Gastroesophageal sphincter (tissue), 3 donors: ENCODE measurements around the gene APLP1.

ENCODE experiments used
- EP300 ChIP-seq: sonication (generic); formaldehyde crosslinking; IDR thresholded peaks from one replicate; pipeline ENCODE4 v1.6.1; 2017; ENCODE audit warnings: antibody characterized with exemption, mild to moderate bottlenecking
- POLR2A ChIP-seq, 2 donors: fragments of 450-650 bp; IDR thresholded peaks; one replicate each; pipeline ENCODE4 v1.6.1; 2017; ENCODE audit warnings: antibody characterized with exemption in 2 of 2, mild to moderate bottlenecking in 2 of 2, moderate library complexity in 1 of 2
- POLR2AphosphoS5 ChIP-seq: sonication (generic); formaldehyde crosslinking; IDR thresholded peaks from one replicate; pipeline ENCODE4 v1.6.1; 2017; ENCODE audit warnings: antibody characterized with exemption
- TF ChIP-seq, protein P1 (sequence below), 4 experiments: fragments of 200-600 bp in 2 of 4; fragments of 450-650 bp in 2 of 4; sonication (generic) in 1 of 4; IDR thresholded peaks; one replicate each; pipeline ENCODE4 v1.5.1; 2017 to 2019; ENCODE audit warnings: antibody characterized with exemption in 4 of 4, mild to moderate bottlenecking in 2 of 4, moderate library complexity in 2 of 4

DNA sequence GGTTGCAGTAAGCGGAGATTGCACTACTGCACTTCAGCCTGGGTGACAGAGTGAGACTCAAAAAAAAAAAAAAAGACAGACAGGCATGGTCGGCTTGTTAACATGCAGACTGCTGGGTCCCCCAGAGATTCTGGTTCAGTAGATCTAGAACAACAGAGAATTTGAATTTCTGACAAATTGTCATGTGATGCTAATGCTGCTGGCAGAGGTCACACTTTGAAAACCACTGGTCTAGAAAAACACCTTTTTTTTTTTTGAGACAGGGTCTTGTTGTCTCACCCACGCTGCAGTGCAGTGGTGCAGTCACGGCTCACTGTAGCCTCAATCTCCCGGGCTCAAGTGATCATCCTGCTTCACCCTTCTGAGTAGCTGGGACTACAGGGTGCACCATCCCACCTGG lies 60.1 kb downstream of the APLP1 start:
- TF ChIP-seq EP300 (no peak), POLR2A (IDR thresholded peaks at IDR 0.05) (no peak), POLR2AphosphoS5 (no peak)
- TF ChIP-seq, protein P1, sequence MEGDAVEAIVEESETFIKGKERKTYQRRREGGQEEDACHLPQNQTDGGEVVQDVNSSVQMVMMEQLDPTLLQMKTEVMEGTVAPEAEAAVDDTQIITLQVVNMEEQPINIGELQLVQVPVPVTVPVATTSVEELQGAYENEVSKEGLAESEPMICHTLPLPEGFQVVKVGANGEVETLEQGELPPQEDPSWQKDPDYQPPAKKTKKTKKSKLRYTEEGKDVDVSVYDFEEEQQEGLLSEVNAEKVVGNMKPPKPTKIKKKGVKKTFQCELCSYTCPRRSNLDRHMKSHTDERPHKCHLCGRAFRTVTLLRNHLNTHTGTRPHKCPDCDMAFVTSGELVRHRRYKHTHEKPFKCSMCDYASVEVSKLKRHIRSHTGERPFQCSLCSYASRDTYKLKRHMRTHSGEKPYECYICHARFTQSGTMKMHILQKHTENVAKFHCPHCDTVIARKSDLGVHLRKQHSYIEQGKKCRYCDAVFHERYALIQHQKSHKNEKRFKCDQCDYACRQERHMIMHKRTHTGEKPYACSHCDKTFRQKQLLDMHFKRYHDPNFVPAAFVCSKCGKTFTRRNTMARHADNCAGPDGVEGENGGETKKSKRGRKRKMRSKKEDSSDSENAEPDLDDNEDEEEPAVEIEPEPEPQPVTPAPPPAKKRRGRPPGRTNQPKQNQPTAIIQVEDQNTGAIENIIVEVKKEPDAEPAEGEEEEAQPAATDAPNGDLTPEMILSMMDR (IDR thresholded peaks at IDR 0.05): no peak
